Middle frontal gyrus (tissue), 1 donor: ENCODE data around the gene FAM13C.

ENCODE experiments used
- DNase-seq: peaks from one replicate; pipeline ENCODE4 v3.0.0-alpha.2; 2015; ENCODE audit warnings: low spot score; ENCODE audit errors: extremely low spot score

Gene FAM13C

GRCh38 chr10:59361663-59362143 lies 646 bp downstream of the FAM13C start:
- no peak for DNase-seq

- DNase-seq: no peak
Observed at GRCh38 chr10:59360605-59361405, 1.5 kb downstream of the FAM13C start.

GRCh38 chr10:59358576-59358975 lies 3.8 kb downstream of the FAM13C start:
- no peak for DNase-seq

DNA sequence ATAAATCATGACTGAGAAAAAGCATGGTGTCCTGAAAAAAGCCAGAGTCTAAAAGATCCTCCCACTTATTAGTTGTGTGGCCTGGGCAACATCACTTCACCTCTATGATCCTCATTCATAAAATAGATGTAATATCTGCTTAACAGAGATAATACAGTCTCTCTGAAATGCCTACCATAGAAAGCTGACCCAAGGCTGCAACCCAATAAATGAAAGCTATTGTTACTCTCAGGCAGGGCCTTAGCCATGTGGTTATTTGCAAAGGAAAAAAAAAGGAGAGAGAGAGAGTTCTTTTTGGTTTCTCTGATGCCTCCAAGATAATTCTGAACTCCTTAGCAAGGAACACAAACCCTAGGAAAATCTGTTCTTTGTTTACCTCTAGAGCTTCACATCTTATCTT lies 7.9 kb downstream of the FAM13C start:
- DNase-seq: no peak

GRCh38 chr10:59350558-59350957 lies 11.8 kb downstream of the FAM13C start:
- no peak for DNase-seq

GRCh38 chr10:59346321-59346720 lies 16.0 kb downstream of the FAM13C start:
- no peak for DNase-seq

DNA sequence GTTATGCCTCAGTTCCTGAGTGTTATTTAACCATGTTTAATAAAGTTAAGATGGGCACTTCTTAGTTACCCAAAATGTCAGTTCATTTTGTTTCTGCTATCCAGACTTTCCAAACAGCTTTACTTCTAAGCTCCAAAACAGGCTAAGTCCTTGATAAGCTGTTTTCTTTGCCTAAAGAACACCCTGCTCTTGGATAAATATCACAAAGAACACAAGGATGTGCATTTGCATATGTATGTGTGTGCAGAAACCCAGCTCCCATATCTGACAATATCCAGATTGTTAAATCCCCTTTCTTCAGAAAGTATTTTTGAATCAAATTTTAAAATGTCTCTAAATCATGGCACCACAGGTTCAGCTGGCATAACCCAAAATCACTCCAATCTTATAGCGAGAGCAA lies 19.6 kb downstream of the FAM13C start:
- DNase-seq: no peak

- no peak for DNase-seq
Observed at GRCh38 chr10:59342000-59342399, 20.3 kb downstream of the FAM13C start.

DNA sequence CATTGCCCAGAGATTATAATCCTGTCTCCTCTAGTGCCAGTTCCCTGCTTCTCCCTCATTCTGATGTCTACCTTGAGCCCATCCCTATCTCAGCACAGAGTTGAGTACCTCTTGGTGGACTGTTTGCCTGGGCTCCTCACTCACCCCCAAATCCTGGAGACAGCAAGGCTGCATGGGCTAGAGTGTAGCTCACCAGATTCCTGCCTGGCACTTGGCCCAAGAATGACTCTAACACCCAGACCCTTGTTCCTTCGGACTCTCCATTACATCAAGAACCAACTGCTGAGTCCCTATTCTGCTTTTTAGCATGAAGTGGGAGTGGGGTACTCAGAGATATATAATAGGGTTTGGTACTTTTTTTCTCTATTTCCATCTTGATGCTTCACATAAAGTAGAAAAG lies 22.1 kb downstream of the FAM13C start:
- no peak for DNase-seq

GRCh38 chr10:59339351-59339750 lies 23.0 kb downstream of the FAM13C start:
- DNase-seq: no peak

DNA sequence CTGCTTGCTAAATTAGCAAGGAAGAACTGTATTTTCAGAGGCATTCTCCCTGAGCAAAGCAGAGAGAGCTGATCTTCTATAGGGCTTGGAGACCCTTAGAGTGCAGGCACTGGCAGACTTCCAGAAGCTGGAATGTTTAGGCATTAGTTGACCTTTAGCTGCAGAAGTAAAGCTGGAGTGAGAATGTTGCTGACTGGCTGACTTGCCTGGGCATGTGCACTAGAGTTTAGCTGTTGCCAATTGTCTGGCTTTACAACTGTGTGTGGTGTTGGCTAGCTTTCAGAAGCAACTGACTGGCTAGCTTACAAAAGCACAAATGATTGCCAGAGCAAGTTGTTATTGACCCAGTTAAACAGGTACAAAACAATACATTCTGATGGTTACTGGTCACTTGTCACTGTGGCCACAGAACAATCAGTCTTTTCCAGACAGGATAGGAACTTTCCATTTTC lies 25.1 kb downstream of the FAM13C start:
- peak; percentile 59 for DNase-seq

GRCh38 chr10:59336632-59337031 lies 25.7 kb downstream of the FAM13C start:
- DNase-seq: no peak

DNA sequence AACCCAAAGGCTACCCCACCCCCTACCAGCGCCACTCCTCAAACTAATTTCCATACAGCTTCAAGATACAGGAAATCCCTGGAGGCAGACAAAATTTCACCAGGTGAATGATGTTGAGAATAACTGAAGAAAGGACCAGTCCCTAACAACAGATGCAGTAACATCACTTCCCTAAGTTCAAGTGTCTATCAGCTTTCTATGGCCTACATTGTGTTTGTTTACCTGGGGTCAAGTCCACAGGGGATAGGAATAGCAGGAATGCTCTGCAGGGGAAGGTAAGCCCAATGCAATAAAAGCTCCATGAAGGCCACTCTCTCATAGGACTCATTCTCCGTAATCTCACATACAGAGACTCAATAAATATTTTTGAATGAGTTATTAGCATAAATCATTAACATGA lies 26.9 kb downstream of the FAM13C start:
- DNase-seq: no peak

DNA sequence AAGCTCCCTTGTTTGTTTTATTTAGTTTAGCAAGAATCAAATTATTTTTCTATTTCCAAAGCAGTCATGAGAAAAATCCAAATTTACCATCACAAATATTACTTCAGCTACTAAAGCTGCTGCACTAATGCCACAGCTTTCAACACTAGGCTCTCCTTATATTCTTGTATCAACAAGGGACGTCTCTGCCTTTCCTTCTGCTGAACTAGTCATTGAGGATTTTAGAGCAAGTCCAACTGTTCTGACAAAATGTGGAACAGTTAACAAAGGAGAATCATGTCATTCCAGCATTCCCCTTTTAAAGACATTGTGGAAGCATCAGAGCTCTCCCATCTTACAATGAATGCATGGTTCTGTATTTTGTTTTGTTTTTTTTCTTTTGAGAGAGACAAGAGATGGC lies 28.6 kb downstream of the FAM13C start:
- peak; percentile 68 for DNase-seq

- DNase-seq: no peak
Observed at GRCh38 chr10:59332581-59332980, 29.8 kb downstream of the FAM13C start.

- DNase-seq: no peak
Observed at GRCh38 chr10:59331661-59332060, 30.7 kb downstream of the FAM13C start.

DNA sequence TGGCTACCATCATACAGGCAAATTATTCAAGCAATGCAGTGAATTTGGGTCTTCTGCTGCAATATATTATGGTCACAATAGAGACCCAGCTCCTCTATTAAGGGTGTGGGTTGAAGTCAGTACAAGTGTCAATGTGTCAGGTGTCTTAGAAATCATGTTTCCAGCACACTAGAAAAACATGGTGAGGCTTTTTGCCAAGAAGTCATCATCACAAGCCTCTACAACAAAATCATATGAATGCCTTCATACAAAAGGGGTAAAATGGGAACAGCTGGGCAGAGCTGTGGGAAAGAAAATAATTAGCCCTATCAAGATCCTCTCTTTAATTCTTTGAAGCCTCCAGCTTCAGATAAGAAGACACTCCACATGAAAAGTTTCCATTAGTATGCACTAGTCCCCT lies 37.2 kb downstream of the FAM13C start:
- DNase-seq: no peak

DNA sequence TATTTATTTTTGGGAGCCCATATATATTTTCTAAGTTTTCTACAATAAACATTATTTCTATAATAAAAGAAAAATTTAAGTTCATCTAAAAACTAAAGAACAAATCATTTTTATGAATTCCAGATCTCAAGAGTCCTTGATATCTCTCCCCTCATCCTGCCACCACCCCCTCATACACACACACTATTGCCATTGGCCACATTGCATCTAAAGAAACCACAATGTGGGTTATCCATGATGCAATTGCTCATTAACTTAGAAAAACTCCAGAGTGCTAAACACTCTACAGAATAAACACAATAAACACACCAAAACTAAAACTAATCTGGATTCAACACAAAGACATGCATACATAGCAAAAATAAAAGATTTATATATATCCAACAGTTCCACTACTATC lies 37.8 kb downstream of the FAM13C start:
- no peak for DNase-seq

- no peak for DNase-seq
Observed at GRCh38 chr10:59323831-59324401, 38.4 kb downstream of the FAM13C start.

DNA sequence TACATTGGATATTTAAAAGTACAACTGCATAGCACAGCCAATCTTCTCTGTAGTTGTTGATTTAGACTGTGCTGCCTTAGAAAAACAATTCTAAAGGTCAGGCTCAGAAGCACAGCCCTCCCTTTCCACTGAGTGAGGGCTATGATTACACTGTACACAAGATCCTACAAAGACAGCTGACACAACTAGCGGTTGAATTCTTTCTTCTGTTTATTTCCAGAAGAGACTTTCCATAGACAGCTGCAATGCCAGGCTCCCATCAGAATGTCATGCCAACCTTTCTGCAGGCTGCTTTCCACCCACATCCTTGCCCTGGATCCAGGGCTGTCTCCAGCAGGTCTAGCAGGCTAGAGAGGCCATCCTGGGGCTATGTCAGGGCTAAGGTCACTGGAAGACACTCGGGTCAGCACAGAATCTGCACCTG lies 39.3 kb downstream of the FAM13C start:
- no peak for DNase-seq

- no peak for DNase-seq
Observed at GRCh38 chr10:59322131-59322530, 40.2 kb downstream of the FAM13C start.

DNA sequence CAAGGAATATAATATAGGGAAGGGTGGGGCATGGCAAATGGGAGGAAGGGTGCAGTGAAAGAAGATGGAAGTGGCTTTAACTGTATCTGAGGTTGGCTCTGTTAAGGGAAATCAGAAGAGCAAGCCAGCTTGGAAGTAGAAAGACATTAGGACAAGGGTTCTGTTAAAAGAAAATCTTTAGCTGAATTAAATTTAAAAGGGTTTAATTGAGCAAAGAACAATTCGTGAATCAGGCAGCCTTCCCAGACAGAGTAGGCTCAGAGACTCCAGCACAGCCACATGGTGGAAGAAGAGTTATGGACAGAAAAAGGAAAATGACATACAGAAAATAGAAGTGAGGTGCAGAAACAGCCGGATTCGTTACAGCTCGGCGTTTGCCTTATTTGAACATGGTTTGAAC lies 42.0 kb downstream of the FAM13C start:
- no peak for DNase-seq

- no peak for DNase-seq
Observed at GRCh38 chr10:59319854-59320253, 42.5 kb downstream of the FAM13C start.
